Mesenchymal stem cell (in vitro differentiated cells and primary cell): ENCODE data around the gene EVL.

Source experiments
- DNase-seq: peaks from one replicate; pipeline ENCODE4 v3.0.0-alpha.2; 2013
- H2AFZ ChIP-seq: one replicate; pipeline ENCODE4 v1.6.1; 2013; ENCODE audit warnings: low read depth, mild to moderate bottlenecking, control low read depth, inconsistent platforms, low read length, moderate library complexity
- H2AK5ac ChIP-seq: 2 replicates; pipeline ENCODE4 v1.6.1; 2013; ENCODE audit warnings: low read length, moderate library complexity, mild to moderate bottlenecking, inconsistent platforms; ENCODE audit not compliant: severe bottlenecking
- H2BK120ac ChIP-seq: one replicate; pipeline ENCODE4 v1.6.1; 2013; ENCODE audit warnings: low read depth, mild to moderate bottlenecking, inconsistent platforms, low read length, moderate library complexity
- H2BK12ac ChIP-seq, 2 experiments: one replicate each; pipeline ENCODE4 v1.6.1; 2013; ENCODE audit warnings: inconsistent platforms in 2 of 2, low read length in 2 of 2, mild to moderate bottlenecking in 2 of 2, moderate library complexity in 2 of 2, control low read depth in 1 of 2
- H2BK15ac ChIP-seq: one replicate; pipeline ENCODE4 v1.6.1; 2013; ENCODE audit warnings: mild to moderate bottlenecking, low read depth, inconsistent platforms; ENCODE audit not compliant: poor library complexity, severe bottlenecking
- H2BK5ac ChIP-seq: 2 replicates; pipeline ENCODE4 v1.6.1; 2013; ENCODE audit warnings: low read depth, mild to moderate bottlenecking, low read length, control low read depth, inconsistent platforms; ENCODE audit not compliant: poor library complexity, severe bottlenecking
- H3K14ac ChIP-seq, 2 experiments: one replicate each; pipeline ENCODE4 v1.6.1; 2013; ENCODE audit warnings: inconsistent platforms in 2 of 2, low read length in 2 of 2, control low read depth in 1 of 2, mild to moderate bottlenecking in 1 of 2, moderate library complexity in 1 of 2
- H3K18ac ChIP-seq, 2 experiments: one replicate each; pipeline ENCODE4 v1.6.1; 2013; ENCODE audit warnings: inconsistent platforms in 2 of 2, low read length in 2 of 2, control low read depth in 1 of 2, low read depth in 1 of 2, mild to moderate bottlenecking in 1 of 2
- H3K23ac ChIP-seq, 2 experiments: one replicate each; pipeline ENCODE4 v1.6.1; 2013; ENCODE audit warnings: inconsistent platforms in 2 of 2, low read length in 2 of 2, mild to moderate bottlenecking in 2 of 2, moderate library complexity in 2 of 2, control low read depth in 1 of 2
- H3K27ac ChIP-seq: 2 replicates; pipeline ENCODE4 v1.5.1; 2013; ENCODE audit warnings: mild to moderate bottlenecking, moderate library complexity, low read length, control low read depth, inconsistent platforms; ENCODE audit not compliant: poor library complexity, severe bottlenecking
- H3K27me3 ChIP-seq, 2 experiments: 2 replicates each; pipeline versions ENCODE4 v1.6.1 to v1.7.0; 2013; ENCODE audit warnings: low read length in 2 of 2, mild to moderate bottlenecking in 2 of 2, moderate library complexity in 2 of 2, control low read depth in 1 of 2, inconsistent platforms in 1 of 2; ENCODE audit not compliant: control insufficient read depth in 1 of 2, insufficient read depth in 1 of 2
- H3K36me3 ChIP-seq, 2 experiments: 2 replicates each; pipeline versions ENCODE4 v1.6.1 to v1.7.0; 2013; ENCODE audit warnings: low read length in 2 of 2, control low read depth in 1 of 2, inconsistent platforms in 1 of 2, low read depth in 1 of 2, mild to moderate bottlenecking in 1 of 2; ENCODE audit not compliant: insufficient read depth in 2 of 2, control insufficient read depth in 1 of 2
- H3K4ac ChIP-seq, 2 experiments: one replicate each; pipeline ENCODE4 v1.6.1; 2013; ENCODE audit warnings: inconsistent platforms in 2 of 2, low read length in 2 of 2, mild to moderate bottlenecking in 2 of 2, moderate library complexity in 2 of 2, control low read depth in 1 of 2, low read depth in 1 of 2
- H3K4me1 ChIP-seq: 2 replicates; pipeline ENCODE4 v1.6.1; 2013; ENCODE audit warnings: low read depth, low read length, control low read depth; ENCODE audit not compliant: control insufficient read depth, insufficient read depth
- H3K4me2 ChIP-seq: 2 replicates; pipeline ENCODE4 v1.6.1; 2013; ENCODE audit warnings: low read length, mild to moderate bottlenecking, inconsistent platforms; ENCODE audit not compliant: poor library complexity, severe bottlenecking
- H3K4me3 ChIP-seq, 2 experiments: 2 replicates each; pipeline versions ENCODE4 v1.5.1 to v1.7.0; 2013; ENCODE audit warnings: low read length in 2 of 2, mild to moderate bottlenecking in 2 of 2, control low read depth in 1 of 2, low read depth in 1 of 2; ENCODE audit not compliant: insufficient read depth in 1 of 2
- H3K79me1 ChIP-seq: replicated peaks from 2 replicates; pipeline ENCODE4 v1.6.1; 2013; ENCODE audit warnings: mild to moderate bottlenecking, control low read depth, low read length, inconsistent platforms; ENCODE audit not compliant: poor library complexity, severe bottlenecking
- H3K9ac ChIP-seq: 2 replicates; pipeline ENCODE4 v1.7.0; 2013; ENCODE audit warnings: mild to moderate bottlenecking, low read length, moderate library complexity
- H3K9me3 ChIP-seq: 2 replicates; pipeline ENCODE4 v1.7.0; 2013; ENCODE audit warnings: mild to moderate bottlenecking, low read length; ENCODE audit not compliant: control insufficient read depth
- H4K8ac ChIP-seq: one replicate; pipeline ENCODE4 v1.6.1; 2013; ENCODE audit warnings: inconsistent platforms, mild to moderate bottlenecking, low read length, moderate library complexity
- H4K91ac ChIP-seq: one replicate; pipeline ENCODE4 v1.6.1; 2013; ENCODE audit warnings: mild to moderate bottlenecking, low read length, inconsistent platforms
- WGBS: methylation state at CpG from one replicate; pipeline ENCODE4 v1.1.7; 2013; ENCODE audit warnings: mixed read lengths; 5-methylcytosine and 5-hydroxymethylcytosine counted together

Gene EVL

DNA sequence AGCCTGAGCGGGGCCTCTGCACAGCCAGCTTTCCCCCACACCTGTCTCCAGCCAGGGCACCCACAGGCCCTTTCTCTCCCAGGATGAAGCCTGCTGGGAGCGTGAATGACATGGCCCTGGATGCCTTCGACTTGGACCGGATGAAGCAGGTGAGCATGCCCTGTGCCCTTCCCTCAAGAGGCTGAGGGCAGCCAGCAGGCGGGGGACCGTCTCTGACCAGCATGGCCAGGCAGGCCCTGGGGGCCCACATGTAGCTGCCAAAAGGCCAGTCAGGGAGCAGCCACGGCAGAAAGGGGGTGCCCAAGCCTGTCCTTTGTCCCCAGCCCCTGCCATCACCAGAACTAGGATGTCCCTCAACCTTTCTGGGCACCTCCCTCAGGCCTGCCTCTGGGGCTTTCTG is 75.9 kb downstream of the EVL start:
- Histone ChIP-seq H3K27ac (no peak overlapping the region), H3K4ac (no peak overlapping the region), H2BK12ac (no peak overlapping the region), H3K14ac (peak overlapping the region in 1 of 2 experiments; percentile 41), H2BK5ac (no peak overlapping the region), H3K27me3 (no peaks in the 10 kb centered on the region), H3K18ac (no peak overlapping the region), H4K91ac (no peak overlapping the region), H3K4me1 (peaks cover 8% of the 10 kb centered on the region), H3K9ac (no peak overlapping the region), H3K36me3 (peaks cover 18 to 73% of the 10 kb centered on the region in 2 experiments), H3K79me1 (no peaks in the 10 kb centered on the region), H2BK120ac (no peak overlapping the region), H3K9me3 (no peaks in the 10 kb centered on the region), H2BK15ac (no peak overlapping the region), H3K4me3 (no peak overlapping the region), H3K23ac (no peak overlapping the region), H2AFZ (no peak overlapping the region), H4K8ac (no peak overlapping the region), H2AK5ac (no peak overlapping the region), H3K4me2 (no peak overlapping the region)
- 95% methylated on average over 7 of the region's 7 CpGs for WGBS
- DNase-seq = no peak

DNA sequence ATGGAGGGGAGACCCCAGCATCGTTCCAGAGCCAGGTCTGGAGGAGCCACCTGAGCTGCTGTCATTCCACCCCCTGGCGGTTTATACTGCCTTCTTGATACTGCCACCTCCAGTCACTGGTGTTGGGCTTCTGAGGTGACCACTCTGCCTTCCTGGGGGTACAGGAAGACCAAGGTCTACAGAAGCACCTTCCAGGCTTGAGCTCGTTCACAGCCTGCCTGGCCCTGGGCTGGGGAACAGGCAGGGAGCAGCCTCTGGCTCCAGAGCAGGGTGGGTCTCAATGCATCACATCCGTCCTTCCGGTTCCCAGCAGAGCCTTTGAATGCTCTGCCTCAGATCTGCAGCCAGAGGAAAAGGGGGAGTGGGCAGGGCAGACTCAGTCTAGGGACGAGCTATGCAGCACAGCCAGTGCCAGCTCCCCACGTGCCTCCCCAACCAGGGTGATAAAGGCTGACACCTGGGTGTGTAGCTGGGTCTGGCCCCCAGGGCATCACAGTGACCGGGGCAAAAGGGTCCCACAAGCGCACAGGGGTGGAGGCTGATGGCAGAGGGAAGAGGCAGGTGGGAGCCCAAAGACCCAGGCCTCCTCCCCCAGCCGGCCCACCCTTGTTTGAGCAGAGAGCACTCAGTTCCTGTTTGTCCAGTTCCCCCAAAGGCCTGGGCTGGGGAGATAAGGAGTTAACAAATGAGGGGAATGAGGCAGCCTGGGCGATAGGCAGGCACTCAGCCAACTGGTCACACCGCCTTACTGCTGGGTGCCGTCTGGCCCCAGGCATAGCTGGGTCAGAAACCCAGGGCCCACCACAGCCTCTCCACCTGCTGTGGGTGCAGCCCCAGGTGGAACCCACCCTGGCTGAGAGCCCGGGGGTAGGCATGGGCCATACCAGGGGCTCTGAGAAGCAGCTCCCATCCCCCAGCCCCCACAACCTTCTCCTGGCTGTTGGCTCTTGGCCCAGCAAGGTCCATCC is 77.1 kb downstream of the EVL start:
- Histone ChIP-seq H3K23ac (no peak overlapping the region), H2BK12ac (no peak overlapping the region), H3K27ac (no peak overlapping the region), H3K4me1 (peaks cover 8% of the 10 kb centered on the region), H3K27me3 (no peaks in the 10 kb centered on the region), H3K9me3 (no peaks in the 10 kb centered on the region), H2BK120ac (no peak overlapping the region), H2BK5ac (no peak overlapping the region), H2BK15ac (no peak overlapping the region), H3K14ac (no peak overlapping the region), H4K91ac (no peak overlapping the region), H3K79me1 (no peaks in the 10 kb centered on the region), H3K36me3 (peaks cover 15 to 66% of the 10 kb centered on the region in 2 experiments), H3K4me2 (no peak overlapping the region), H3K4me3 (no peak overlapping the region), H4K8ac (no peak overlapping the region), H3K4ac (no peak overlapping the region), H2AFZ (no peak overlapping the region), H3K18ac (no peak overlapping the region), H3K9ac (no peak overlapping the region), H2AK5ac (no peak overlapping the region)
- 87% methylated on average over 13 of the region's 14 CpGs for WGBS
- DNase-seq = no peak

DNA sequence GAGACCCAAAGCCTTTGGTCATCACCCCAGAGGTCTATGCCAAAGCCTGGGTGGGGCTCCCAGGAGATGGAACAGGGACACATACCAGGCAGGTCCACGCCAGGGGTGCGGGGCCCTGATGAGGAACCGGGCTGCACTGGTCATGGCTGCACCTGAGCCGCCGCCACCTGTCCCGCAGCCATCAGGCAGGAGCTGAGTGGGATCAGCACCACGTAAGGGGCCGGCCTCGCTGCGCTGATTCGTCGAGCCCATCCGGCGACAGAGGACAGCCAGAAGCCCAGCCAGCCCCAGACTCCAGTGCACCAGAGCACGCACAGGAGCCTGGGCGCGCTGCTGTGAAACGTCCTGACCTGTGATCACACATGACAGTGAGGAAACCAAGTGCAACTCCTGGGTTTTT is 78.3 kb downstream of the EVL start:
- no peak overlapping the region for H2BK15ac ChIP-seq
- H3K36me3 ChIP-seq = peaks cover 10 to 56% of the 10 kb centered on the region in 2 experiments
- H2BK12ac ChIP-seq = no peak overlapping the region
- H2AK5ac ChIP-seq = no peak overlapping the region
- no peaks in the 10 kb centered on the region for H3K79me1 ChIP-seq
- H3K18ac ChIP-seq = no peak overlapping the region
- no peak overlapping the region for H3K27ac ChIP-seq
- WGBS = 96% methylated on average over 18 of the region's 18 CpGs
- DNase-seq = no peak
- no peak overlapping the region for H4K91ac ChIP-seq
- H3K9ac ChIP-seq = no peak overlapping the region
- no peak overlapping the region for H2BK120ac ChIP-seq
- no peak overlapping the region for H4K8ac ChIP-seq
- H3K27me3 ChIP-seq = peaks cover 0 to 2% of the 10 kb centered on the region in 2 experiments
- H3K4me3 ChIP-seq = no peak overlapping the region
- H3K4me2 ChIP-seq = no peak overlapping the region
- H3K9me3 ChIP-seq = no peaks in the 10 kb centered on the region
- no peak overlapping the region for H2AFZ ChIP-seq
- H2BK5ac ChIP-seq = no peak overlapping the region
- no peak overlapping the region for H3K14ac ChIP-seq
- no peak overlapping the region for H3K4ac ChIP-seq
- no peak overlapping the region for H3K23ac ChIP-seq
- peaks cover 8% of the 10 kb centered on the region for H3K4me1 ChIP-seq

- no peak overlapping the region for H2BK12ac ChIP-seq
- no peak for DNase-seq
- peaks cover 0 to 5% of the 10 kb centered on the region in 2 experiments for H3K27me3 ChIP-seq
- H3K9me3 ChIP-seq = no peaks in the 10 kb centered on the region
- no peak overlapping the region for H3K23ac ChIP-seq
- no peak overlapping the region for H3K27ac ChIP-seq
- no peak overlapping the region for H2BK5ac ChIP-seq
- H2AFZ ChIP-seq = no peak overlapping the region
- H3K14ac ChIP-seq = no peak overlapping the region
- H3K4me1 ChIP-seq = peaks cover 8% of the 10 kb centered on the region
- H3K36me3 ChIP-seq = peaks cover 10 to 52% of the 10 kb centered on the region in 2 experiments
- H3K4ac ChIP-seq = no peak overlapping the region
- no peak overlapping the region for H2AK5ac ChIP-seq
- no peak overlapping the region for H2BK120ac ChIP-seq
- no peaks in the 10 kb centered on the region for H3K79me1 ChIP-seq
- H3K4me3 ChIP-seq = no peak overlapping the region
- no peak overlapping the region for H3K18ac ChIP-seq
- no peak overlapping the region for H4K8ac ChIP-seq
- no peak overlapping the region for H4K91ac ChIP-seq
- no peak overlapping the region for H3K9ac ChIP-seq
- 95% methylated on average over 23 of the region's 23 CpGs for WGBS
- no peak overlapping the region for H3K4me2 ChIP-seq
- no peak overlapping the region for H2BK15ac ChIP-seq
Observed at GRCh38 chr14:100143934-100144333, 78.7 kb downstream of the EVL start.
